Pulmonary artery endothelial cell (primary cell): Measurements from ENCODE around the gene TMA16. TPM values are rescaled to one million over a fixed set of nuclear protein-coding genes. Genes with fewer than 3 reads are reported as not detected.
"Not testable (repeated sequence)": the region's sequence is repeated elsewhere in the genome, so short reads cannot be mapped to it uniquely, and the experiment has no call there.

Source experiments
- DNase-seq: peaks from one replicate; pipeline ENCODE4 v3.0.0-alpha.2; 2011; ENCODE audit warnings: low read depth, low spot score
- total RNA-seq: library from RNA; depleted of rRNA; stranded (reverse); fragments of >200 nt; gene quantifications from 2 replicates; pipeline ENCODE4 v1.2.3, GENCODE V29; 2014

Gene TMA16
- total RNA-seq, 1 donor from 2014 or later, result 34.6 TPM

DNA sequence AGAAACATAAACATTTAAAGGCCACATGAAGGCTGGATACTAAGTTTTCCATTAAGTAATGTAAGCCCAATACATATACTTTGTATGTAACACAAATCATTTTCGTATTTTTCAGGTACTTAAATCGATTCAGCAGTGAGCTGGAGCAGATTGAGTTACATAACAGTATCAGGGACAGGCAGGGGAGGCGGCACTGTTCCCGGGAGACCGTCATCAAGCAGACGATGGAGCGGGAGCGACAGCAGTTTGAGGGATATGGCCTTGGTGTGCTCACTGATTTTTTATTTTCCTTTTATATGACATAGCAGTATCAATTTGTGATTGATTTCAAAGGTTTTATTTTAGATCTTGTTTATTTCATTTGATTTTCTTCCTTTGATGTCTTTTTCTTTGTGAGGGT, 20.7 kb downstream of the TMA16 start:
- DNase-seq, result no peak

DNA sequence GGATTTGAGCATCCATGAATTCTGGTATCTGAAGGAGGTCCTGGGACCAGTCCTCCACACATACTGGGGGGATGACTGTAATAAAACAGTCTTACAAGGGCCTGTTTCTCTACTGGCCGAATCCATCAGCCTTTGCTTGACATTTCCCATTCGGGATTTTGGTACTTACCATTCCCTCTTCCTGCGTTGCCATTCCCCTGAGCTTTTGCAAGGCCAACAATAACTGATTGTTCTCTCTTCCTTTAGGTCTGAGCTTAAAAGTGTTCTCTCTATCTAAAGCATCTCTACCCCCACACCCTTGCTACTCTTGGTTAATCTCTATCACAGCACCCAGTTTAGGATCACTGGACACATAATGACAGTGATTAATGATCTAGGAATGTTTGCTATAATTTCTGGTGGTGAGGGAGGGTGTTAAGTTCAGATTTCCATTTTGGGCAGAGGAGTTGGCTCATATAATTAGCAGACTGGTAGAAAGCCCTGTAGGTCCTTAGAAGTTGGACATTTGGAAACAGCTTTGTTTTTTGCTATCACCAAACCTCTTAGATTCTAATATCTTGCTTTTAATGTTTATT, 29.4 kb downstream of the TMA16 start:
- no peak for DNase-seq

DNA sequence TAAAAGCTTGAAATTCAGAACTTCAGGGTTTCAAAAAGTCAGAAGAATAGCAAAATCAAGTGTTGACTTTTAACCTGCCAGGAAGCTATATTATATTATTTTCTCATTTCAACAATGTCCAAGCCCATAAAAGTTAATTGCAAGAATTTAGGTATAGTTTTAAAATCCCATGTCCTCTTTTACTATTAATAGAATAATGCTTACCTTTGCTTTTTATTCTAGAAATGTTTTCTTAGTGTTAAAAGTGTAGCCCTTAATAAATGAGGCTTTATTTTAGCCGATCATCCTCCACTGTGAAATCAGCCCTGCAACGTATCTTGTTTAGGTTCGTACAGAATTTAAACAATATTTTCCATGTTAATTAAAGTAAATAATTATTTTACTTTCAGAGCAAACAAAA, 31.5 kb downstream of the TMA16 start:
- no peak for DNase-seq

DNA sequence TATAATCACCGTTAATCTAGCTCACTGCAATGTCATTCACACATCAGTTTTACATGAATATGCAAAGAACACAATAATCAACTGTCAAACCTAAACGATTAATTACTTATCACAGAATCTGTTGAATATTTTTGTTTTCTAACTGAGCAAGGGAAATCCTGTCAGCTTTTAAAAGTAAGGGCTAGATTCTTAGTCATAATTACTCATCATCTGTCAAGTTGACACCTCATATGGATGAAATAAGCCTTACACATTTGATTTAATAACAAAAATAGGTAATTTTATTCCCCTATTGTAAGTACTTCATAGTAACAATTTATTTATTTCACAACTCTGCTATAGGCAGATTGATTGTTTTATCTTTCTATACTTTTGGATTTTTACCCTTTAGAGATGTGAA, 32.7 kb downstream of the TMA16 start:
- no peak for DNase-seq

DNA sequence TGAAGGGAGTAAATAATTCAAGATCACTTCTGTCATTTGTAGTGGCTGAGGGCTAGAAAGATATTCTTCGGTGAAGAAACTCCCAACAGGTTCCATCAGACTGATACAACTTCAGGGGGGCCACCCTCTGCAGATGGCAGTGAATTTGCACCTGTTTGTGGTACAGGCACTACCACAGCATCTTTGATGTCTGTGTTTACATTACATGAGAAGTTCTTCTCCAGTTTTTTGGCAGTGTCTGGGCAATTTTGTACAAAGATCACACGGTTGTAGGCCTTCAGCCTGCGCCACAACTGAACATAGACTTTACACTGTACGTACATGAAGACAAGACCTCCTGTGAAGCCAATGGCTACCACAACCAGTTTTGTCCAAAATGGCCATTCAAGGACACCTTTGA, 34.2 kb downstream of the TMA16 start:
- no peak for DNase-seq

DNA sequence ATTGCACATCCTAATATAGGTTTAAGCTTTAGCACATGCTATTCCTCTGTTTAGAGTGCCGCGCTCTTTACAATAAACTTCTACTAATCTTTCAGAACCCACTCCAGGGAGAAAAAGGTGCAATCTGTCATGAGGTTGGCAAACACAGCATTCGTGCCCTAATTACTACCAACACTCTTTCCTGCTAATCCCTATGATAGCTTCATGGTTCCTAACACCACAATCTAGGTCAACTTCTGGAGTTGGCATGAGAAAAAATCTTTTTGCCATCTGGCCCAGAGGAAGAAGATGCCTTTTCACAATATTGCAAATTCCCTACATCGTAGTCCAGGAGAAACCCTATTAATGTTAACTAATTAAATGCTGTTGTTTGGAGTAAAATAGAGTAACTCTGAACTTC, 39.6 kb downstream of the TMA16 start:
- no peak for DNase-seq

DNA sequence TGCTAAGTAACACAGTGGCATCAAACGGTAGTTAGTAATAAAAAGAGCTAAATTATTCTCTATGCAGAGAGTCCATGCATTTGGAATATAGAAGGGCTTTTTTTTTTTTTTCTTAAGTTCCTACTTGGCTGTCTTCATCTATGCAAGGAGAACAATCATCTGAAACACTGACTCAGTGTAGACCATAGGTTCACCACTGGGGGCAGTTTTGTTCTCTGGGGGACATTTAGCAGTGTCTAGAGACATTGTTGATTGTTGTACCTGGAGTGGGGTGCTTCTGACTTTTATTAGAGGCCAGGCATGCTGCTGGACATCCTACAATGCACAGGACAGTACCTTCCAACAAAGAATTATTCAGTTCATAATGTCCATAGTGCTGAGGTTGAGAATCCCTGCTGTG, 41.2 kb downstream of the TMA16 start:
- no peak for DNase-seq

DNA sequence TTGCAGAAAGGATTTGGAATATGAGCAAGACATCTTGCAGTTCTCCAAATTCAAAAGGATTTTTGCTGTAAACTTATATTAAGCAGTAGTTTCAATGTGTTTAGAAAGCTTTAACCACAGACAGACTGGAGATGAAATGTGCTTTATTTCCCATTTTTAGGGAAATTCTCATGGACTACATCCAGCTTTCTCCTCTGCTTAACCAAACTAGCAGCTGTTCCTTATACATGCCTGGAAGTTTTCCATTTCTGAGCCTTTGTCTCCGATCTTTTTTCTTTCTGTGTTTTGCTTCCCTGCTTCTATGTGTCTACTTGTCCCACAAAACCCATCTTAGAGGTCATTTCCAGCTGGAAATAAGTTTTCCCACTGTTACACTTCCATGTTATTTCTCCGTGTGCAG, 41.6 kb downstream of the TMA16 start:
- no peak for DNase-seq

DNA sequence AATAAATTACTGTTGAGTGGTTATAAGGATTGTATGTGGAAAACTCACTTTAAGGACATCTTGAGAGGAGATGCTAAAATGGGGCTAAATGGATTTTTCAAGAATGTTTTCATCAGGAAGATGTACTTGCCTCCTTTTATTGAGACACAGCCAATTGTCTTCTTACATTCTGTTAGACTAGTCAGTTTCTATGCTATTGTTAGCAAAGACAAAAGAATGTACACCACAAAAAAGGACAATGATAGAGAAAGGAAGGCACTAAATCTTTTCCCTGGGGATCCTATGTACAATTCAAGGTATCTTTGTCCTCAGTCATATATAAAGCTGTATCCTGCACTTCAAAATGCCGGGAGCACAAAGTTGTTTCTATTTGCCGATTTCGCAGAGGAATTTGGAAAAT, 42.6 kb downstream of the TMA16 start:
- DNase-seq, result no peak

DNA sequence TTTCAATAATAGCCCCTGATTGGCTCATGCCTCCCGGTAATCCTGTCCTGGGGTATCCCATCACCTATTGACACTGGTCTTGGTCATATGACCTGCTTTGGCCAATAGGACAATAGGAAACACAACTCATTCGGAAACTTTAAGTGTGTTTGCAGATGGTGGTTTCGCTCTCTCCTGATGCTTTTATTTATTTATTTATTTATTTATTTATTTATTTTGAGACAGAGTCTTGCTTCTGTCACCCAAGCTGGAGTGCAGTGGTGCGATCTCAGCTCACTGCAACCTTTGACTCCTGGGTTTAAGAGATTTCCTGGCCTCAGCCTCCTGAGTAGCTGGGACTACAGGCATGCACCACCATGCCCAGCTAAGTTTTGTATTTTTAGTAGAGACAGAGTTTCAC, 44.3 kb downstream of the TMA16 start:
- not testable (repeated sequence) for DNase-seq

DNA sequence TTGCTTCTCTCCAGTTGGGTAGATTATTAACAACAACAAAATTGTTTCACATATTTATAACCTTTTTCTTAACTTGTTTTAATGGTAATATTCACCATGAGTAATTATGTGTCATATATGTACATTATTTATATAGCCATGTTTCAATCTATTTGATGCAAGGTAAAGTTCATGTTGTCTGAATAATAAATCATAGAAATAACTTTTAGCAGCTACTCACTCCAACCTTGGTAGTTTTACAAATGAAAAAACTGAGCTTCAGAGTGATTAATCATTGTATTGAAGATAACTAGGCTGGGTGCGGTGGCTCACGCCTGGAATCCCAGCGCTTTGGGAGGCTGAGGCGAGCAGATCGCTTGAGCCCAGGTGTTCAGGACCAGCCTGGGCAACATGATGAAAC, 46.0 kb downstream of the TMA16 start:
- no peak for DNase-seq

DNA sequence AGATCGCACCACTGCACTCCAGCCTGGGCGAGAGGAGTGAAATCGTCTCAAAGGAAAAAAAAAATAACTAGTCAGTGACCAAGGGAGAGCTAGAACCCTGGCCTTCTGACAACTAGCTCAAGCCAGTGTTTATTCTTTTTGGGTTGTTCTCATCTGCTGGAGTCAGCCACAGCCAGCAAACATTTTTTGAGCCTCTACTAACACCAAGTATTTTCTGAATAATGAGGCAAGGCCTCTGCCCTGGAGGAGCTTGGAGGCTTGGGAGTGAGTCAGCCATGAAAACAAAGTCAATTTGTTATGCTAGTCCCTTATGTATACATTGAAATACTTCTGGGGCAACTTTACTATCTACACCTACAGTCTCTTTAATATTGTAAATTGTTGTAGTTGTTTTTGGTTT, 46.5 kb downstream of the TMA16 start:
- DNase-seq, result no peak

DNA sequence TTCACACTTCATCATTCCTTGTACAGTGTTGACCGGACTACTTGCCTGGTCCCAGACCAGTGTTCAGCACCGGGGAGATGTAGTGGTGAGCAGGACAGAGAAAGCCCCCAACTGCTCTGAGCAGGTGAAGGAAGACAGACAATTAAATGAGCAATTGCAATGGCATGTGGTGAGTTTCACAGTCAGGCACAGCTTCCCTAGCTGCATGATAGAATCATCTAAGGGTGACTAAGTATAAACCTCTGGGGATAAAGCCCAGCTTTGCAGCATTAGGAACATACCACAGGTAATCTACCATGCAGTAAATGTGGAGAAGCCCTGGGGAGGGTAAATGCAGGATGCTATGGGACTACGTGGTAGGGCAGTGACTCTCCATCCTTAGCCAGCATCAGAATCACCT, 47.8 kb downstream of the TMA16 start:
- DNase-seq, result no peak

DNA sequence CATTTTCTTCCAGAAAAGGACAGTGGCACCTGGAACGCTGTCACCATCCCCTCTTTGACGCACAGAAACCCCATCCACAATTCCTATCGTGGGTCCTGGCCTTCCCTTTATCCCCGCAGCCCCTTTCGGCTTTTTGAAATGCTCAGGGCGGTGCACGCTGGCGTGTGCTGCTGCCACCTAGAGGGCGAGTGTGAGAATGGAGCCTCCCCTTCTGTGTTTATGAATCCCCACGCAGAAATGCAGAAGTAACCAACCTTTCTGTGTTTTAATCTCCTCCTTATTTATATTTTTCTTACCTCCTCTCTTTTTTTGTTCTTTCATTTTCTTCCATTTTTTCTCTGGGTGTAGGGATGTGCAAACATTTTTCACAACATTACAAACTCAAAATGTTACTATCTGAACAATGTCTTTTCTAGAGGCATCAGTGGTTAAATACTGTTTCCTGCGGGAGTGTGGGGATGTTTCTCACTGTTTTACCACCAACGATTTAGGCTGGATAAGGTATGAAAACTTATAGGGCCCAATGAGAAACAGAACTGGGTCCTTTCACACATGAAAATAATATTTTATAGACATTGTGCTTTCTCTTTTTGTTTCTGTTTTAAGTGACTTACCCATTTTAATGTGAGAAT, 50.0 kb downstream of the TMA16 start:
- DNase-seq, result no peak

DNA sequence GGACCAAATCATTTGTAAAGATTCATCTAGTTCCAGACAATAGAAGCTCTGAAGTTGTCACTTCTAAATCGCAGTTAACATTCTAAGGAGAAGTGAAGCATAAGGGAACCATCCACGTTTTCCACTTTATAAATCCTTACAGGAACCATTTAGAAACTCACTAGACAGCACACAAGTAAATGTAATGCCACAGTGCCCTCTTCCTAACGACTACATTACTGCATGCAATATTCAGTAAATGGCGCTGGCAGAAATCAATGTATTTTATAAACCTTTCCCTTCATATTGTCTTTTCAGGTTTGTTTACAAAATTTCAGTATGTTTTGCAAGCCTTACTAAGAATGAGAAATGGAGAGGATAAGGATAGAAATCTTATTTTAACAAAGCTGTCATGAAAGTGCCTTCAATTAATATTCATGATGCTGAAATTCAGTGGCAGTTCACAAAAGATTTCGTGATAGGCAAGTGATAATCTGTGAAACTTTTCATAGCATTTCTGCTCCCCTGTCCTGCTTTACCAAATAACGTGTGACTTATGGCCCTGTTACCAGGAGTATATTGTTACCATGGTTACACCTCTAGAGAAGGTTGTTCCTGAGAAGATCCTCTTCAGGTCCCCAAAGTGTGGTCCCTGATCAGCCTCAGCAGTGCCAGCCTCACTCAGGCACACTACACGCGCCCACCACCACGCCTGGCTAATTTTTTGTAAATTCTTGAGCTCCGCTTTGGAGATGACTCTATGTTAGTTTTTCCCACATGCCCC, 54.2 kb downstream of the TMA16 start:
- DNase-seq, result peak; percentile 19

DNA sequence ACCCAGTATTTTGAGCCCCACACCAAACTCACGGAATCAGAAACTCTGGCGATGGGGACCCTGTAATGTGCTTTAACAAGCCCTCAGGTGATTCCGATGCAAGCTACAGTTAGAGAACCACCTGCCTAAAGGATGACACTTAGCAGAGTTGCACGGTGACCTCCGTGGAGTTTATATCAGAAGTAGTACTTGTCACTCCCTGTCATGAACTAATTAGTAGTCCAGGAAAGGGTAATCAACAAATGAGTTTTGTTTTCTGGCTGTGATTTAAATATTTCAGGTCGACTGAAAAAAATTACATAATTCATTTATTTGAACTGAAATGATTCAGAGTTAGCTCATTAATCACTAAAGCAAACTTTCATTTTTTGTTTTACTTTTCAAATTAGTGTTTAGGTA, 56.4 kb downstream of the TMA16 start:
- DNase-seq, result no peak

DNA sequence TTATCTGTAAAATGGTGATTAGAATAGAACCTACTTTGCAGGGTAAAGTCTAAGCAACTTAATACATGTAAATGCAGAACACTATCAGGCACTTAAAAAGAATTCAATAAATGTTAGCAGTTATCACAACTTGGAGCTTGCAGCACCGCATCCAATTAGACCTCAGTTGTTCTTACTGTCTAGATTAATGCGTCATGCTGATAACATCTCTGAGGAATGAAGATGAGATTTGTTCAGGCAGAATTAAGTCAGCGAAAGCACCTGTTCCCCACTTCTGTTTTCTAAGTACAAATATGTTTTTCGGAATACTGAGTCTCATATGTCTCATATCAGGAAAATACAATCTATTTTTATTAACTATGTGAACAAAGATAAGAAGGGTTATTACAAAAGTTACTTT, 58.7 kb downstream of the TMA16 start:
- DNase-seq, result no peak

DNA sequence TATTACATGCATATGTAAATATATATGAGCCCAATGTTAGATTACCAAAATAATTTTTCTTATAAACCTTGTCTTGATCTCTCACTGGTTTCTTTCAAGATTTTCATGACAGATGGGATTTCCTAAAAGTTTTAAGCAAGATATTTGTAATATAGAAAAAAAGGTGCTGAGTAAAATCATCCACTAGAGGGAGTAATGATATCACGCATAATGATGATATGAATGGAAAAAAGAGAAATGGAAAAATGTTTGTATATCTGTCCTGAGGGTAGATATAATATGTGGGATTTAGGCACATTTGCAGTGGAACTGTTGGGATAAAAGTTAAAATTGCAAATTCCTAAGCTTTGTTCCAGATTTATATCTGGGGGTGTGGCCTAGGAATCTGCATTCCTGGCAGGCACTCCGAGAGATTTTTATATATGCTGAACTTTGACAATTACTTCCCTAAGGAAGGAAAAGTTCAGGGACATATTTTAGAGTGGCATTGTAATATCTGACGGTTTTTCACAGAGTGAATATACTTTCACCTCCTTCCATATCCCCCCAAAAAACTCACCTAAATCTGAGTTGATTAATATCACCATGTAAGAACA, 60.5 kb downstream of the TMA16 start:
- no peak for DNase-seq

DNA sequence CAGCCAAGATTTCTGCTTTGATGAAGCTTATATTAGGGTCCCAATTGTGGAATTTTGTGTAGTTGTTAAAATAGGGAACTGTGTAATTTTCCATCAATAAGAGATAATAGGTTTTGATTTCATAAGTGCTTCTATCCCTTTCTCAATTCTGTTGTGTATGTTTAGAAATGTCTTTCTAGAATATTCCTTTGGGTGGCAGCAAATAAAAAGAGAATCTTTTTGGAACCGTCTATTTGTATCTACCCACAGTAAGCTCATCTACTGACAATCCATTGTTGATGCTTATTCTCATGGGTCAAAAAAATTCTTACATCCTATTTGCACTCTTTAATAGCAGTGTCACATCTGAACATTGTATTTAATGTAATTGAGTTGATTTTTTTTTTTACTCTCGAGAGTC, 61.7 kb downstream of the TMA16 start:
- DNase-seq, result no peak

DNA sequence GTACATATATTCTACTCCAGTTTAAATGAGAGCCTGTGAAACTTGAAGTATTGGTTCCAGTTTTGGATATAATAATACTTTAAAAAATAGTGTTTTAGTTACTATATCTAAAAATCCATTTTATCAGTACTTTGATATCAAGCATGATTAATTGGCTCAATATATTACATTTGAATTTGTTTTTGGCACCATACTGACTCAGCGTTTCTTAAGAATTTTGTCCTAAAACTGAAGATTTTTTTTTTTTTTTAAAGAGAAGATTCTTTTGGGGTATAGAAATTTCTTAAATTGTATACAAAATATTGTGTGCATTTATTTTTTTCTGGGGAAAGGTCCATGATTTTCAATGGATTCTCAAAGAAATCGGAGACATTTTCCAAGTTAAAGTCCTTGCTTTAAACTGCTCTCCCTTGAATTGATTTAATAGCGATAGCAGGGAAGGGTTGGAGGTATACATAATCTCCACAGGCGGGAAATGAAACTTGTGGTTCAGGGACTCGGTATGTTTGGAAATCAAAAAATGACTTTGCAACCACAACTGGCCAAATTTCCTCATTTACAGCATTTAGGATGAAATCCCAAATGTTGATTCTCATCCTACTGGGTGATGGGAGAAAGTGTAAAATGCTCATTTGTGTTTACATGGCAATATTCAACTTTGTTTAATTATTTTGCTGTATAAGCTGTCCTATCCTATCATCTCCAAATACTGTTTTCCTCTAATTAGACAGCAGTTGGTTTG, 62.3 kb downstream of the TMA16 start:
- no peak for DNase-seq

DNA sequence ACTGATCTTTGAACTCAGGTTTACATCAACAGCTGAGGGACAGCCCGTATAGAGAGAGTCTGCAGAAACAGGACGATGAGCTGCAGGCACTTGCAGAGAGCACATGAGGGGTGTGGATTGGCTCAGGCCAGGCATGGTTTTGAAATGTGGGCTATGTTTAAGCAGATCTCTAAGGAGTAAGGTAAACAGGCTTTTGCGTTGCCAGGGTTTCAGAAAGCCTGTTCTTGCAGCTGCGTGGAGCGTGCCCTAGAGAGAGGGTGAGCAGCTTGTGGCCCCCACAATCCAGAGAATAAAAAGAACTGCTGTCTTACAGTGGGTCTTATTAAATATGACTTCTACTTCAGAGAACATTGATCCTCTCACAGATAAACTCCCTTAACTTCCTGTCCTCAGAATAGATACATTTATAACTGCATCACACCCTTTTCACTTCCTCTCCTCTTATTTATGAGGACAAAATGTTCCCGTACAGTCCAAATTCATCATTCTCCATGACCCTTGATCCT, 64.1 kb downstream of the TMA16 start:
- DNase-seq, result no peak

DNA sequence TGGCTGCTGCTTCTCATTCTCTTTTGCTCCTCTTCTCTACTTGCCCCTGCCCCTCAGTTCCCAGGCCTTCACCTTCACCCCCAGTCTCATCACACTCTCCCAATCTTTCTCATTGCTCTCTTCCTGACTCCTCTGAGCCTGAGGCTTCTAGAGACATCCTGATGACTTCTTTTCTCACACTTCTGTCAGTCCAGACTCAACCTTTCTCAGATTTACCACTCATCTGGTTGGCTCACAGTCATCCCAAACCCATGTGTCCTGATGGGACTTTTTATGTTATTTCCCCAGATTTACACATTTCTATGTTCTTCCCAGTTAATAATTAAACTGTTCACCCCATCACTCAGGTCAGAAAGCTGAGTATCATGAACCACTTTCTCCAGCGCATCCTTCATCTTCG, 68.0 kb downstream of the TMA16 start:
- DNase-seq, result no peak
